ENCODE results near the gene TYMP. TPM values are rescaled to one million over a fixed set of nuclear protein-coding genes. Genes with fewer than 3 reads are reported as not detected.

The TYMP gene
- total RNA-seq, 6 experiments from 2014 or later: 30.6 to 223 (median 88.2) TPM

DNA sequence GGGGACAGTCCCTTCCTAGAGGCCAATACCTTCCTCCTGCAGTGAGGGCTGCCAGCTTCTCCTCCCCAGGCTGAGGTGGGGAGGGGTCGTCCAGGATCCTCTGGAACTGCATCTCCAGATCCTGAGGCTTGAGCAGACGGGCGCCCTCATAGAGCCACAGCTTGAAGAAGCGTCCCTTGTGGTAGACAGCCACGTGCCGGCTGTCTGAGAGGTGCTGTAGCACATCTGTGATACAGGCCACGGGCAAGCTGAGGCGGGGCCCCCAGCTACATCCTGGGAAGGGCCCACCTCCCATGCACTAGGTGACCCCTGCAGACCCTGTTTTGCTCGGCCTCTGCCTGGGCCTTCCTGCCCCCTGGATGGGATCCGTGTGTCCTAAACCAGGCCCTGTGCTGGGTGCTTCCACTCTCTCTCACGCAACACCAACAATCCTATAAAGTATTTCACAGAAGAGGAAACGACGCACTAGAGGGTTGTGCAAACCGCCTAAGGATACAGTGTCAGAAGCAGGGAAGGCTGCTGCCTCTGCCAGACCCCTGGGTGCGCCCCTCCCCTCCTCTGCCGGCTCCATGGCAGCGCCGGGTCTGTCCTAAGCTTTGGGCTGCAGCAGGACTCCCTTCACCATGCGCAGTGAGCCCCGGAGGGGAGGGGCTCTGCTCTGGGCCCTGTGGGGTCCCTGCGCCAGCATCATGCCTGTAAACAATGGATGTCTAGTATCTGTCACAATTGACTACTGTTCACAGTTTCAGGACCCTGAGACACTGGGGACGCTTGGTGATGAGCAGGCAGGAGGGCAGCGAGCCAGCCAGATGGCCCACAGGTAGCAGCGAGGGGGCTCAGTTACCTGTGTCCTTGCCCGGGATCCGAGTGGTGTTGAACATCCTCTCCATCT is 43.9 kb upstream of the TYMP start:
- ATAC-seq (no peak), DNase-seq (no peak)
- WGBS (ENCODE audit: insufficient coverage, low coverage, low lambda C conversion rate, missing lambda C conversion rate): 78% methylated on average over 3 of the region's 26 CpGs
- no peak overlapping the region for H3K4me3 ChIP-seq
- no peaks in the 10 kb centered on the region for H3K27me3 ChIP-seq
- TF ChIP-seq, protein P1, sequence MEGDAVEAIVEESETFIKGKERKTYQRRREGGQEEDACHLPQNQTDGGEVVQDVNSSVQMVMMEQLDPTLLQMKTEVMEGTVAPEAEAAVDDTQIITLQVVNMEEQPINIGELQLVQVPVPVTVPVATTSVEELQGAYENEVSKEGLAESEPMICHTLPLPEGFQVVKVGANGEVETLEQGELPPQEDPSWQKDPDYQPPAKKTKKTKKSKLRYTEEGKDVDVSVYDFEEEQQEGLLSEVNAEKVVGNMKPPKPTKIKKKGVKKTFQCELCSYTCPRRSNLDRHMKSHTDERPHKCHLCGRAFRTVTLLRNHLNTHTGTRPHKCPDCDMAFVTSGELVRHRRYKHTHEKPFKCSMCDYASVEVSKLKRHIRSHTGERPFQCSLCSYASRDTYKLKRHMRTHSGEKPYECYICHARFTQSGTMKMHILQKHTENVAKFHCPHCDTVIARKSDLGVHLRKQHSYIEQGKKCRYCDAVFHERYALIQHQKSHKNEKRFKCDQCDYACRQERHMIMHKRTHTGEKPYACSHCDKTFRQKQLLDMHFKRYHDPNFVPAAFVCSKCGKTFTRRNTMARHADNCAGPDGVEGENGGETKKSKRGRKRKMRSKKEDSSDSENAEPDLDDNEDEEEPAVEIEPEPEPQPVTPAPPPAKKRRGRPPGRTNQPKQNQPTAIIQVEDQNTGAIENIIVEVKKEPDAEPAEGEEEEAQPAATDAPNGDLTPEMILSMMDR (IDR thresholded peaks at IDR 0.05): no peak
- TF ChIP-seq POLR2A (IDR thresholded peaks at IDR 0.05): no peak
- H3K4me1 ChIP-seq: peaks cover 0 to 23% (median 10%) of the 10 kb centered on the region in 4 donors
- peaks cover 0 to 11% (median 2%) of the 10 kb centered on the region in 4 donors for H3K36me3 ChIP-seq
- no peak overlapping the region for H3K27ac ChIP-seq
- intact Hi-C loops (cut with DNase I): no loop called here
- no peaks in the 10 kb centered on the region for H3K9me3 ChIP-seq

DNA sequence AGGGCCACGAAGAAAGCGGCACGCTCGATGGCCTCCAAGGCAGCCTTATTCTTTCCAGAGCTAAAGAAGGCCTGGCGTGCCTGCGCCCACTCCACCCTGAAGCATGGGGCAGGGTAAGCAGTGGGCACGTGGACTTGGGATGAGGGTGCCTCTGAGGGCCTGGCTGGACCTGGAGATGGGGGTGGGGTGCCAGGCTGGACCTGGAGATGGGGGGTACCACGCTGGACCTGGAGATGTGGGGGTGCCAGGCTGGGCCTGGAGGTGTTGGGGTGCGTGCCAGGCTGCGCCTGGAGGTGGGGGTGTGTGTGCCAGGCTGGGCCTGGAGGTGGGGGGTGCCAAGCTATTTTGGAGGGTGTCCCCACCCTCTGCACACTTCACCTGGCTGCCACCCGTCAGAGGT is 43.2 kb upstream of the TYMP start:
- no peak overlapping the region for H3K27ac ChIP-seq
- DNase-seq (no peak), ATAC-seq (no peak)
- no peaks in the 10 kb centered on the region for H3K9me3 ChIP-seq
- no peak for TF ChIP-seq POLR2A (IDR thresholded peaks at IDR 0.05)
- TF ChIP-seq, protein P1 (IDR thresholded peaks at IDR 0.05): no peak
- H3K4me3 ChIP-seq: no peak overlapping the region
- no peaks in the 10 kb centered on the region for H3K27me3 ChIP-seq
- peaks cover 0 to 30% (median 15%) of the 10 kb centered on the region in 4 donors for H3K4me1 ChIP-seq
- 88% methylated on average over 3 of the region's 11 CpGs for WGBS (ENCODE audit: insufficient coverage, low coverage, low lambda C conversion rate, missing lambda C conversion rate)
- H3K36me3 ChIP-seq: peaks cover 0 to 11% (median 2%) of the 10 kb centered on the region in 4 donors
- intact Hi-C loops (cut with DNase I): no loop called here

- Histone ChIP-seq H3K27me3 (no peaks in the 10 kb centered on the region), H3K4me3 (no peak overlapping the region), H3K36me3 (peaks cover 0 to 11% (median 2%) of the 10 kb centered on the region in 4 donors), H3K9me3 (no peaks in the 10 kb centered on the region), H3K4me1 (peaks cover 0 to 30% (median 16%) of the 10 kb centered on the region in 4 donors), H3K27ac (no peak overlapping the region)
- TF ChIP-seq POLR2A (IDR thresholded peaks at IDR 0.05): no peak
- TF ChIP-seq, protein P1 (IDR thresholded peaks at IDR 0.05): no peak
- 69% methylated on average over 5 of the region's 26 CpGs for WGBS (ENCODE audit: insufficient coverage, low coverage, low lambda C conversion rate, missing lambda C conversion rate)
- ATAC-seq (no peak), DNase-seq (no peak)
- intact Hi-C loops (cut with DNase I): no loop called here
Measured at GRCh38 chr22:50571264-50572175, 41.7 kb upstream of the TYMP start.

GRCh38 chr22:50570861-50571260 is 41.0 kb upstream of the TYMP start:
- no peaks in the 10 kb centered on the region for H3K27me3 ChIP-seq
- H3K9me3 ChIP-seq: no peaks in the 10 kb centered on the region
- DNase-seq: no peak
- peak overlapping the region in 2 of 3 donors; percentile 11 to 93 for H3K27ac ChIP-seq
- ATAC-seq: no peak
- no peak overlapping the region for H3K4me3 ChIP-seq
- intact Hi-C loops (cut with DNase I): no loop called here
- TF ChIP-seq, protein P1 (IDR thresholded peaks at IDR 0.05): no peak
- TF ChIP-seq POLR2A (IDR thresholded peaks at IDR 0.05): no peak
- peaks cover 0 to 11% (median 2%) of the 10 kb centered on the region in 4 donors for H3K36me3 ChIP-seq
- WGBS (ENCODE audit: insufficient coverage, low coverage, low lambda C conversion rate, missing lambda C conversion rate): no CpG with 5 or more reads among the region's 12 CpGs
- H3K4me1 ChIP-seq: peaks cover 0 to 30% (median 16%) of the 10 kb centered on the region in 4 donors
